ENCODE data around the gene HS2ST1.
"Not testable (repeated sequence)": the region's sequence is repeated elsewhere in the genome, so short reads cannot be mapped to it uniquely, and the experiment has no call there.

Gene HS2ST1

DNA sequence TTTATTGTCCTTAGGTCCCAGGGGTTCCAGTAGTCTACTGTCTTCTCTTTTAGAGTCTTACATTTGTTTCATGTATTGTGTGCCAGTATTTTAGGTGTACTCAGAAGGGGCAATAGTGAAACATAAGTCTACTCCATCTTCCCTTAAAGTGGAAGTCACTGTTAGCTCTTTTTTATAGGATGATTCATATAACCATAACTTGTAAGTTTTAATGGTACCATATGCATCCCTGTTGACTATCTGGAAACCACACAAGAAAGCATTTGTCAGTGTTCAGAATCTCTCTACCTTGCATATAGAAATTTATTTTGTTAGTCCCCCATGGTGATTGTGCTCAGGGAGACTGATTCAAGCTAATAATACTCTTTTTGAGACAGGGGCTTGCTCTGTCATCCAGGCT, 149.9 kb downstream of the HS2ST1 start:
- no peak for DNase-seq (ENCODE audit: low read depth in 2 of 2)

- DNase-seq (ENCODE audit: low read depth in 2 of 2): no peak
These were observed 150.6 kb downstream of the HS2ST1 start for GRCh38 chr1:87064986-87065385.

DNA sequence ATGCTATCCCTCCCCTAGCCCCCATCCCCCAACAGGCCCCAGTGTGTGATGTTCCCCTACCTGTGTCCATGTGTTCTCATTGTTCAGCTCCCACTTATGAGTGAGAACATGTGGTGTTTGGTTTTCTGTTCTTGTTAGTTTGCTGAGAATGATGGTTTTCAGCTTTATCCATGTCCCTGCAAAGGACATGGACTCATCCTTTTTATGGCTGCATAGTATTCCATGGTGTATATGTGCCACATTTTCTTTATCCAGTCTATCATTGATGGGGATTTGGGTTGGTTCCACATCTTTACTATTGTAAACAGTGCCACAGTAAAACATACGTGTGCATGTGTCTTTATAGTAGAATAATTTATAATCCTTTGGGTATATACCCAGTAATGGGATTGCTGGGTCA, 152.3 kb downstream of the HS2ST1 start:
- not testable (repeated sequence) for DNase-seq (ENCODE audit: low read depth in 2 of 2)

- no peak for DNase-seq (ENCODE audit: low read depth in 2 of 2)
These were observed 158.0 kb downstream of the HS2ST1 start for GRCh38 chr1:87072411-87072810.

DNA sequence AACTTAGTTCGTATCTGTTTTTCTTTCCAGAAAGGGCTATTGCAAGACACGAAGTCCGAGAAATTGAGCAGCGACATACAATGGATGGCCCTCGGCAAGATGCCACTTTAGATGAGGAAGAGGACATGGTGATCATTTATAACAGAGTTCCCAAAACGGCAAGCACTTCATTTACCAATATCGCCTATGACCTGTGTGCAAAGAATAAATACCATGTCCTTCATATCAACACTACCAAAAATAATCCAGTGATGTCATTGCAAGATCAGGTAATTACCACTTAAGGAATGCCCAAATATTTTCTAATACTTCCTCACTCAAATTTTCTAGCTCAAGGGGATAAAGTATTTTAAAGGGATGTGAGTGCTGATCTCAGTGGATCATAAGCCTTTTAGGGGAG, 158.5 kb downstream of the HS2ST1 start:
- no peak for DNase-seq (ENCODE audit: low read depth in 2 of 2)

- DNase-seq (ENCODE audit: low read depth in 2 of 2): no peak
These were observed 159.8 kb downstream of the HS2ST1 start for GRCh38 chr1:87074001-87074795.

DNA sequence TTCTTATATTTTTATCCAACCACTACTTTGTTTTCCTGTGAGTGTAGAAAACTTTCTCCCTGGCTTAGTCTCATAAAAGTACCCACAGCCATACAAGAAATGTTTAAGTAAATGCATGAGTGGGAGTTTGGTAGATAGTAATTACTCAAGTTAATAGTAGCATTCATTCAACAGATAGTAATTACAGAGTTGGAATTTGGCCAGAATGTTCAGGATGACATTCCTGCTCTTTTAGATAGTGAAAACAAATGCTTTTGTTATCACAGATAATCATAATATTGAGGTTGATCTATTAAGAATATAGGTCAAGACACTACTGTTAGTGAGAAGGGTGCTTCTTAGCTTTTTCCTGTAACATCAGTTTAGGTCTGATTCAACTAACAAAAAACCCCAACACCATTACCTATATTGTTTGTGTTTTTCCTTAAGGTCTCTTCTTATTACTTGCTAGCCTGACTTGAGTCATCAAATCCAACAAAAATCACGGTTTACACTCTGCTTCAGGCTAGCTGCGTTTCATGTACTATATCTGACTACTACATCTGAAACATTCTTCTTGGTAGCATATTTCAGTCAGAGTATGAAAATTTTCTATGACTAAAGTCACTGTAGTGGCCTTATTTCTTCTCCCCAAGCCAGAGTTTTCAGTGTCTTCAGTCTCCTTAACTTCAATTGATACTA, 163.7 kb downstream of the HS2ST1 start:
- DNase-seq (ENCODE audit: low read depth in 2 of 2): no peak

DNA sequence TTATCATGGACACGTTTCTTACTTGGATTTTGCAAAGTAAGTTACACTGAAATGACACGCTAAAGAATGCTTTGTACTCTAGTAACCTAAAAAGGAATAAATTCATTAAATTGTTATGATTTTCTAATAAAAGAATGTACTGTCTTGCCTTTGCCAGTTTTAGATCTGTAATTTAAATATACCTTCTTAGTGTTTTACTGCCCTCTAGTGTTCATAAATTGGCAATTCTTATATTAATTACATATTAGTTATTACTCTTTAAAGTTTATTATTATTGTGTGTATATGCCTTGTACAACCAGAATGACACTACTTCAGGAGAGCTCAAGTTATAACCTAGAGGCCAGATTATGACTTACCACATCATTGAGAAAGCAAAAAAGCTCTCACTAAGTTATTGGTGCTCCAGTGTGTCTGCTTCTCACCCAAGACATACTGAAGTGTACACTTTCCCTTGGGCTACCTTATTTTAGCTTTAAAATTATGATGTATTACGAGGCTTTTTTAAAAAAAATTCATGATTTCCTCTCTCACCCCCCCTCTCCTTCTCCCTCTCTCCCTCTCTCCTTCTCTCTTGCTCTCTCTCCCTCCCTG, 169.9 kb downstream of the HS2ST1 start:
- DNase-seq (ENCODE audit: low read depth in 2 of 2): no peak

- DNase-seq (ENCODE audit: low read depth in 2 of 2): no peak
These were observed 171.7 kb downstream of the HS2ST1 start for GRCh38 chr1:87086120-87086519.

GRCh38 chr1:87089070-87089736, 174.8 kb downstream of the HS2ST1 start:
- DNase-seq (ENCODE audit: low read depth in 2 of 2): no peak

DNA sequence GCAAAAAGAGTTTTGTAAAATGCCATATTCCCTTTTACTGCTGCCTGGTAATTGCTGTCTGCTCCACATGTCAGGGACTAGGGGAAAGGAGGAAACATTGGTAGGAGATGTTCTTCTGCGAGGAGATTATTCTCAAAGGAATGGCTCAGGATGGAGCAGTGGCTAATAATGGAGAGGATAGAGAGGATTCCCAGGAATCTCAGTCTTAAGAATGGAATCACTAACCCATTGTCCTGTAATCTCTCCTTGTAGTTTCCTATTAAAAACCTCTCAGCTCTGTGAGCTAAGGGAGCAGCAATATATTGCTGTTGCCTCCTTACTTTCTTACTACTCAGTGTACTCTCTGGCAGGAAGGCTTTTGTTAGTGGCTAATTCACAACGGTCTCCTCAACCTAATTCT, 175.4 kb downstream of the HS2ST1 start:
- DNase-seq (ENCODE audit: low read depth in 2 of 2): no peak

DNA sequence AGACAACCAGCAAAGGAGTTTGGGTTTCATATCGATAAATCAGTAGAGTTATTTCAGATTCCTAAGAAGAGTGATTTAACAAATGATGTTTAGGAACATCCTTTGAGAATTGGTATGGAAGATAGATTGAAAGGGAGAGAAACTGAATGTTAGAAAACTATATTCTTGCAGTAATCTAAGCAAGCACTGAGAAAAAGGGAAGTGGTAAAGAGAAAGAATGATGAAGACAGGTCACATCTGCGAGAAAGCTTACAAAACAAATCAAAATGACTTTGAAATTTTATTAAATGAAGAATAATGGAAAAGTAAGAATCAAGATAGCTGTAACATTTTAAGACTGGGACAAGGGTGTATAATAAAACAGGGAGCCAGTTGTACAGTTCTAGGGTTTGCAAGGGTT, 177.0 kb downstream of the HS2ST1 start:
- no peak for DNase-seq (ENCODE audit: low read depth in 2 of 2)

- DNase-seq (ENCODE audit: low read depth in 2 of 2): no peak
These were observed 178.4 kb downstream of the HS2ST1 start for GRCh38 chr1:87092846-87093245.

DNA sequence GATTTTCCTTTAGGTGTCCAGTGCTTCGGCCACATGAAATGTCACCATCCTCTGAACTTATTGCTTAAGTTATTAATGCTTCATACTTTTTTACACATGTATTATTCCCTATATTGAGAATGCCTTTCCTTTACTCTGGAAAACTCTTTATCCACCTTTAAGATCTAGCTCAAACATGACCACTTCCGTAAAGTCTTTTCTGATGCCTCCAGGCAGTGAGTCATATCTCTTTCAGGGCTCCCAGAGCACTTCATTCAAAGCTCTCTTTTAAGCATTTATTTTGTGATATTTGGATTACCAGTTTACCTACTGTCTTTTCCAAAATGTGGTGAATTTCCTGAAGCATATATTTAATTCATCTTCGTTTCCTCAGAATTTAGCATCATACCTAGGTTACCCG, 178.9 kb downstream of the HS2ST1 start:
- DNase-seq (ENCODE audit: low read depth in 2 of 2): no peak

DNA sequence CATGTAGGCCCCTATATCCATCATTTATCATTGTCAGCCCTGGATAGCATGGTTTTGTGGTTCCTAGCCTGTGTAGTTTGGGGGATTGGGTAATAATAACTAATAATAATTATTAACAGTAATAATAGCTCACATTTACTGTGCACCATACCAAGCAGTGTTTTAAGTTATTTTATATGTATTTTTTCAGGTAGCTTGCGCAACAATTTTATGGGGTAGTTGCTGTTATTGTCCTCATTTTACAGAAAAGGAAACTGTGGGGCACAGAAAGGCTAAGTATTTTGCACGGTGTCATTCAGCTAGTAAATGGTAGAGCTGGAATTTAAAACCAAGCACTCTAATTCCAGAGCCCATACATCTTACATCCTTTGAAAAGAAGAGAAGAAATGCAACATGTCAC, 179.8 kb downstream of the HS2ST1 start:
- DNase-seq (ENCODE audit: low read depth in 2 of 2): no peak

DNA sequence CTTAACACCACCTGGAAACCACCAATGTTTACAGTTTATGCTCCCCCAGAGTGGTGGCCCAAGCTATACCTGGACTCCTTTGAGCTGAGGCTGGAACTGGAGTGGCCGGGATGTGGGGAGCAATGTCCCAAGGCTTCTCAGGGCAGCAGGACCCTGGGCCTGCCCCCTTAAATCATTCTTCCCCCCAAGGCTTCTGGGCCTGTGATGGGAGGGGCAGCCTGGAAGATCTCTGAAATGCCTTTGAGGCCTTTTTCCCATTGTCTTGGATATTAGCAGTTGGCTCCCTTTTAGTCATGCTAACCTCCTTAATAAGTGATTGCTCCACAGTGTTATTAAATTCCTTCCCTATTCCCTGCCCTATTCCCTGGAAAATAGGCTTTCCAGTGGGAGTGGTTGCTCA, 185.8 kb downstream of the HS2ST1 start:
- DNase-seq (ENCODE audit: low read depth in 2 of 2): no peak

DNA sequence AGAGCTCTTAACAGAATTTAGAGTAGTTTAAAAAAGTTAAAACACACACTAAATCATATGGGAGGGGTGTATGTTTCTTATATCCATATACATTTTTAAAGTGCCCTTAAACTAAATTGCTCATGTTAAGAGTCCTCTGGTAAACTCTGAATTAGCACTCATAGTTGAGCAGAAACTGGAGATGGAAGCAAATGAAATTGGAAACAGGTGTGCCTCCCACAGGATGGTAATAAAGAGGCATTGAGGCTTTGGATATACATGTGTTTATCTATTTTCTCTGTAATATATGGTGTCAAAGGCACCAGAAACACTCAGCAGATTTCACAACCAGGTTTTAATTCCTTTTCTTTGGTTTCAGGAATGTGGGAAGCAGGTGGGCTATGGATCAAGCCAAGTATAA, 188.6 kb downstream of the HS2ST1 start:
- DNase-seq (ENCODE audit: low read depth in 2 of 2): no peak

DNA sequence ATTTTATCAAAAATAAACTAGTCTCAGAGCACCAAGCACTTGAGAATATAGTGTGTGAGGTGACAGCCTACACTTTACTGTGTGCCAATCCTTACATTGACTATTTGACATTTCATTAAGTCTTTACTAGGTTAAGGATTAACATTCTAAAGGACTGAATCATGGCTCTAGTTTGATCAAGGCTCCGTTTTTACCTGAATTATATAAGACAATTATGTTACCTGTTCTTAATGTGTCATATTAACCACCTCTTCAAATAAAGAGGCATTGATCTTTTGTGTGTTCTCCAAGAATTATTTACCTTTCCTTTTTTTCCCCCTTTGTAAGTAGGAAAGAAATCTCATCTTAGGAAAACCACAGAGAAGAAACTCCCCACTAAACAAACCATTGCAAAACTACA, 189.7 kb downstream of the HS2ST1 start:
- DNase-seq (ENCODE audit: low read depth in 2 of 2): no peak

- no peak for DNase-seq (ENCODE audit: low read depth in 2 of 2)
These were observed 190.5 kb downstream of the HS2ST1 start for GRCh38 chr1:87104945-87105344.

DNA sequence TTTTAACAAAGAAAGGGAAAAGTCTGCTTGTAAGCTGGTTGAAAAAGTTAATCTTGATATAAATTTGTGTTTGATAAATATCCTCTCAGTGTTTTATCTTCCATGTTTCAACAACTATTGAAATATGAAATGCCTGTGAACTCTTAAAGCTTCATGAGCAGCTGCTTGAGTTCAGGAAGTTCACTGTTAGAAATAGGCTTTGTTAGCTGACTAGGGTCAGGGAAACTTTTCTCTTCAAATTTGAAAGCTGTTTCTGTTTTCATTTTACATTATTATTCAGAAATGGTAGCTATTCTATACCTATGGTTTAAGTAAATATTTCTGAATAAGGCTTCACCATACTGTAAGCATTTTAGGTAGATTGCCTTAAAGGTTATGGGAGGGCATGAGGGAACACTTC, 191.7 kb downstream of the HS2ST1 start:
- DNase-seq (ENCODE audit: low read depth in 2 of 2): no peak

- DNase-seq (ENCODE audit: low read depth in 2 of 2): no peak
These were observed 192.4 kb downstream of the HS2ST1 start for GRCh38 chr1:87106867-87107266.

GRCh38 chr1:87108228-87108627, 193.8 kb downstream of the HS2ST1 start:
- DNase-seq (ENCODE audit: low read depth in 2 of 2): no peak
